ENCODE results near the gene CDC42SE2. TPM values are rescaled to one million over a fixed set of nuclear protein-coding genes. Genes with fewer than 3 reads are reported as not detected.
A peak's percentile ranks its signal among the peaks of the same experiment; 100 is the strongest.
"Not testable (repeated sequence)": the region's sequence is repeated elsewhere in the genome, so short reads cannot be mapped to it uniquely, and the experiment has no call there.

Gene CDC42SE2
- total RNA-seq, 2 experiments from 2014 or later, result 106 to 108 TPM

- Mint-ChIP-seq H3K27me3 (ENCODE audit: low read depth) (no peaks in the 10 kb centered on the region), H3K4me1 (ENCODE audit: low read depth) (peaks cover 78% of the 10 kb centered on the region), H3K36me3 (ENCODE audit: low read depth) (peaks cover 36% of the 10 kb centered on the region), H3K4me3 (no peak overlapping the region), H3K27ac (no peak overlapping the region), H3K9me3 (no peaks in the 10 kb centered on the region)
- DNase-seq, result no peak
- CTCF ChIA-PET, result interaction anchor here (1.1 kb wide), 1 partner anchor 58 kb away, joined by 3 read pairs; no protein-coding TSS in a partner anchor
- intact Hi-C loops (cut with micrococcal nuclease), result no loop called here
These were observed 60.5 kb downstream of the CDC42SE2 start for GRCh38 chr5:131324303-131324702.

GRCh38 chr5:131328536-131329285 is 64.9 kb downstream of the CDC42SE2 start:
- intact Hi-C loops (cut with micrococcal nuclease), result loop anchor here (1.0 kb wide), 1 partner anchor 28 kb away; no protein-coding TSS in a partner anchor
- Mint-ChIP-seq H3K9me3 (no peaks in the 10 kb centered on the region), H3K4me1 (ENCODE audit: low read depth) (peaks cover 64% of the 10 kb centered on the region), H3K36me3 (ENCODE audit: low read depth) (peaks cover 35% of the 10 kb centered on the region), H3K27ac (peak overlapping the region; percentile 64), H3K27me3 (ENCODE audit: low read depth) (no peaks in the 10 kb centered on the region), H3K4me3 (no peak overlapping the region)
- DNase-seq, result no peak
- CTCF ChIA-PET, result interaction anchor here (0.6 to 1.0 kb wide), 2 partner anchors 54 to 181 kb away, joined by 3 to 6 read pairs; no protein-coding TSS in a partner anchor

GRCh38 chr5:131329286-131329560 is 65.4 kb downstream of the CDC42SE2 start:
- H3K27ac Mint-ChIP-seq, result peak overlapping the region; percentile 64
- no peaks in the 10 kb centered on the region for H3K27me3 Mint-ChIP-seq (ENCODE audit: low read depth)
- no peaks in the 10 kb centered on the region for H3K9me3 Mint-ChIP-seq
- DNase-seq, result no peak
- peaks cover 40% of the 10 kb centered on the region for H3K36me3 Mint-ChIP-seq (ENCODE audit: low read depth)
- CTCF ChIA-PET, result interaction anchor here (1.0 kb wide), 1 partner anchor 53 kb away, joined by 6 read pairs; no protein-coding TSS in a partner anchor
- no peak overlapping the region for H3K4me3 Mint-ChIP-seq
- H3K4me1 Mint-ChIP-seq (ENCODE audit: low read depth), result peaks cover 66% of the 10 kb centered on the region
- intact Hi-C loops (cut with micrococcal nuclease), result no loop called here

- CTCF ChIA-PET, result interaction anchor here (0.7 to 1.0 kb wide), 2 partner anchors 52 to 59 kb away, joined by 3 to 6 read pairs; no protein-coding TSS in a partner anchor
- H3K4me3 Mint-ChIP-seq, result no peak overlapping the region
- no peak for DNase-seq
These were observed 66.2 kb downstream of the CDC42SE2 start for GRCh38 chr5:131330031-131330430.

GRCh38 chr5:131335756-131336155 is 71.9 kb downstream of the CDC42SE2 start:
- DNase-seq; H3K27me3 Mint-ChIP-seq (ENCODE audit: low read depth); intact Hi-C loops (cut with micrococcal nuclease); H3K4me3 Mint-ChIP-seq: not testable (repeated sequence)
- CTCF ChIA-PET, result interaction anchor here (0.6 kb wide), 1 partner anchor 38 kb away, joined by 4 read pairs; no protein-coding TSS in a partner anchor
- Mint-ChIP-seq H3K4me1 (ENCODE audit: low read depth) (peaks cover 74% of the 10 kb centered on the region), H3K36me3 (ENCODE audit: low read depth) (peaks cover 67% of the 10 kb centered on the region), H3K9me3 (peaks cover 21% of the 10 kb centered on the region), H3K27ac (peak overlapping the region; percentile 39)

More at GRCh38 chr5:131330031-131330430, 66.2 kb downstream of the CDC42SE2 start:
- intact Hi-C loops (cut with micrococcal nuclease), result no loop called here
- H3K4me1 Mint-ChIP-seq (ENCODE audit: low read depth), result peaks cover 69% of the 10 kb centered on the region
- H3K36me3 Mint-ChIP-seq (ENCODE audit: low read depth), result peaks cover 44% of the 10 kb centered on the region
- peaks cover 3% of the 10 kb centered on the region for H3K9me3 Mint-ChIP-seq
- H3K27ac Mint-ChIP-seq, result peak overlapping the region; percentile 15
- H3K27me3 Mint-ChIP-seq (ENCODE audit: low read depth), result no peaks in the 10 kb centered on the region

GRCh38 chr5:131336801-131337200 is 72.9 kb downstream of the CDC42SE2 start:
- intact Hi-C loops (cut with micrococcal nuclease); DNase-seq; CTCF ChIA-PET; H3K27me3 Mint-ChIP-seq (ENCODE audit: low read depth): not testable (repeated sequence)
- peaks cover 21% of the 10 kb centered on the region for H3K9me3 Mint-ChIP-seq
- H3K36me3 Mint-ChIP-seq (ENCODE audit: low read depth), result peaks cover 72% of the 10 kb centered on the region
- H3K4me3 Mint-ChIP-seq, result peak overlapping the region; percentile 36
- peaks cover 83% of the 10 kb centered on the region for H3K4me1 Mint-ChIP-seq (ENCODE audit: low read depth)
- peak overlapping the region; percentile 77 for H3K27ac Mint-ChIP-seq

- CTCF ChIA-PET, result interaction anchor here (0.6 kb wide), 1 partner anchor 16 kb away, joined by 4 read pairs; no protein-coding TSS in a partner anchor
- Mint-ChIP-seq H3K27ac (peak overlapping the region; percentile 30), H3K4me3 (peak overlapping the region; percentile 36), H3K36me3 (ENCODE audit: low read depth) (peaks cover 69% of the 10 kb centered on the region), H3K4me1 (ENCODE audit: low read depth) (peaks cover 85% of the 10 kb centered on the region), H3K9me3 (peaks cover 21% of the 10 kb centered on the region)
- DNase-seq; H3K27me3 Mint-ChIP-seq (ENCODE audit: low read depth); intact Hi-C loops (cut with micrococcal nuclease): not testable (repeated sequence)
These were observed 73.6 kb downstream of the CDC42SE2 start for GRCh38 chr5:131337240-131338050.

DNA sequence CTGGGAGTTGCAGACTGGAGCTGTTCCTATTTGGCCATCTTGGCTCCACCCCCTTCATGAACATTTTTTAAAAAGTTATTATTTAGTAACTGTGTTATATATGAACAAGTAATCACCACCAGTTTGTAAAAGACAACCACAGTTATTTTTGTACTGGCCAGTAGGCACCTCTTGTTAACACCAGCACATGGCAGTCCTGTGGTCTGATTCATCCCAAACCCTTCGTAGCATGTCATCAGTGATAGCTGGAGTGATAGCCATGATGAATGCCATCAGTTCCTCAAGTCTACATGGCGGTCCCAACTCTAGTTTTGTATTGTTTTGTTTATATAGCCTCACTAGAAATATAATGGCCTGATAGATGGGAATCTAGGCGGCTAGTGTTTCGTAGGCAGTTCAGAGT is 74.2 kb downstream of the CDC42SE2 start:
- peaks cover 72% of the 10 kb centered on the region for H3K36me3 Mint-ChIP-seq (ENCODE audit: low read depth)

GRCh38 chr5:131344288-131344687 is 80.4 kb downstream of the CDC42SE2 start:
- Mint-ChIP-seq H3K9me3 (peaks cover 36% of the 10 kb centered on the region), H3K4me1 (ENCODE audit: low read depth) (peaks cover 83% of the 10 kb centered on the region), H3K27ac (peak overlapping the region; percentile 12), H3K36me3 (ENCODE audit: low read depth) (peaks cover 71% of the 10 kb centered on the region)
- H3K27me3 Mint-ChIP-seq (ENCODE audit: low read depth); H3K4me3 Mint-ChIP-seq; intact Hi-C loops (cut with micrococcal nuclease); DNase-seq: not testable (repeated sequence)
- CTCF ChIA-PET, result interaction anchor here (0.7 kb wide), 1 partner anchor 82 kb away, joined by 3 read pairs; no protein-coding TSS in a partner anchor

More for the DNA sequence above, 74.2 kb downstream of the CDC42SE2 start:
- no peak for DNase-seq
- CTCF ChIA-PET, result interaction anchor here (0.6 kb wide), 1 partner anchor 17 kb away, joined by 4 read pairs; no protein-coding TSS in a partner anchor
- H3K4me3 Mint-ChIP-seq, result no peak overlapping the region
- peaks cover 23% of the 10 kb centered on the region for H3K9me3 Mint-ChIP-seq
- intact Hi-C loops (cut with micrococcal nuclease), result no loop called here
- H3K27me3 Mint-ChIP-seq (ENCODE audit: low read depth), result no peaks in the 10 kb centered on the region
- H3K27ac Mint-ChIP-seq, result peak overlapping the region; percentile 46
- H3K4me1 Mint-ChIP-seq (ENCODE audit: low read depth), result peaks cover 87% of the 10 kb centered on the region

- Mint-ChIP-seq H3K36me3 (ENCODE audit: low read depth) (peaks cover 64% of the 10 kb centered on the region), H3K9me3 (peaks cover 36% of the 10 kb centered on the region), H3K4me1 (ENCODE audit: low read depth) (peaks cover 69% of the 10 kb centered on the region), H3K27ac (peak overlapping the region; percentile 67)
- DNase-seq; CTCF ChIA-PET; H3K27me3 Mint-ChIP-seq (ENCODE audit: low read depth); H3K4me3 Mint-ChIP-seq; intact Hi-C loops (cut with micrococcal nuclease): not testable (repeated sequence)
These were observed 82.4 kb downstream of the CDC42SE2 start for GRCh38 chr5:131346204-131346603.

- Mint-ChIP-seq H3K36me3 (ENCODE audit: low read depth) (peaks cover 4% of the 10 kb centered on the region), H3K27me3 (ENCODE audit: low read depth) (no peaks in the 10 kb centered on the region), H3K9me3 (no peaks in the 10 kb centered on the region), H3K4me3 (no peak overlapping the region), H3K4me1 (ENCODE audit: low read depth) (peaks cover 45% of the 10 kb centered on the region), H3K27ac (peak overlapping the region; percentile 13)
- no peak for DNase-seq
- intact Hi-C loops (cut with micrococcal nuclease), result no loop called here
- CTCF ChIA-PET, result no interaction called here
These were observed 90.1 kb downstream of the CDC42SE2 start for GRCh38 chr5:131353991-131354390.

DNA sequence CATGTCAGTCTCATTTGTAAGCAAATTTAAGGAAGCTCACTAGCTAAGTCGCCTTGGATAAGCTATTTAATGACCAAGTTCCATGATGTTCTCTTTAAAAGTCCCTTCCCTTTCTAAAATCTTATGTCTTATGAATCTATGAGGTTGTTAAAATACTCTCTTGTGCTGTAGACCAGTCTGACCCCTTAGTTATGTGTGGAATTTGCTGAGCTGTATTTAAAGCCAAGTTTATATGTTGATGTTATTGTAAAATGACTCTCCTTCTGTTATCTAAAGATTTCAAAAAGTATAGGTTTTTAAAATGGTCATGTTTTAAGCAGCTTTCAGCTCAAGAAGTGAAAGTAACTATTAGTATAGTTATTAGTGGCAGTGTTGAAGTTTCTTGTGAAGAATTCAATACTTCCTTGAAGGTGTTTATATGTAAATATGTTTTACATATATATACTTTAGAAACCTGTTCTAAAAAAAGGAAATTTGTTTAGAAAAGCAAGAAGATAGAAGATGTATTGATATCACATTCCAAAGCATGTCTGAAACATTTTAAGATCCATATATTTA is 92.2 kb downstream of the CDC42SE2 start:
- H3K27ac Mint-ChIP-seq, result peak overlapping the region; percentile 57
- intact Hi-C loops (cut with micrococcal nuclease), result loop anchor here (1.0 to 2.0 kb wide), 2 partner anchors 28 to 103 kb away; no protein-coding TSS in a partner anchor

More for the DNA sequence above, 92.2 kb downstream of the CDC42SE2 start:
- Mint-ChIP-seq H3K36me3 (ENCODE audit: low read depth) (peaks cover 21% of the 10 kb centered on the region), H3K27me3 (ENCODE audit: low read depth) (no peaks in the 10 kb centered on the region), H3K4me3 (no peak overlapping the region), H3K4me1 (ENCODE audit: low read depth) (peaks cover 53% of the 10 kb centered on the region), H3K9me3 (no peaks in the 10 kb centered on the region)
- CTCF ChIA-PET, result interaction anchor here (1.3 to 4.3 kb wide), 4 partner anchors 14 to 29 kb away, joined by 4 to 18 read pairs (median 6); no protein-coding TSS in a partner anchor
- DNase-seq, result no peak

Measured in activated naive CD4-positive, alpha-beta T cell treated with anti-CD3 and anti-CD28 coated beads for 36 hours (primary cell).